ENCODE measurements around the gene TMEM14C. TPM values are rescaled to one million over a fixed set of nuclear protein-coding genes. Genes with fewer than 3 reads are reported as not detected.

TMEM14C gene
- polyA plus RNA-seq, 2 of the 4 experiments (the other 2 are of a cell fraction) = 152 to 230 TPM

DNA sequence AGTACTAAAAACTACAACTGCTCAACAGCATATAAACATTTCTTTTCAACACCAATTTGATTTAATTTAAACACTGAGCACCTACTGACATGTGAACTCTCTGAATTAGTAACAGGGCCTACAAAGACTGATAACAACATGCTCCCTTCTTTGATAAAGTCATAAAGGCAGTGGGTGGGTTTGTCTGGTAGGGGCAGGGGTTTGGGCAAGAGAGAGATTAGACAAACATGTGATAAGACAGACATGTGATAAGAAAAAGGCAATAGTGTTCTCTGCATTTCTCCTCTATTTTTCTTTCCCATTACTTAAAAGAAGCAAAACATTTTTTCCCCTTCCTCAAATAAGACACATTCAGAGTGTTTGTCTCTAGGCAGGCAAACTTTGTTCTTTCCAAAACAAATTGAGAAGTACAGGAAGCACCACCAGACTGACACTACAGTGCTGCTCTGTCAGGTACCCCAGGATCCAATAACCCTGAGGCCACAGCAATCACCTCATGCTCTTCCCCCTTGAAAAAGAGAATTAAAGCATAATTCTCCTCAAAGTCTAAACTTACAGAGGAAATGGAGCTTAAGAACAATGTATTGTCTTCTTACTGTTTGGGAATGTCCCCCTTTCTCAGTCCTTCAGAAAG, 40.4 kb upstream of the TMEM14C start:
- TF ChIP-seq, protein P1, sequence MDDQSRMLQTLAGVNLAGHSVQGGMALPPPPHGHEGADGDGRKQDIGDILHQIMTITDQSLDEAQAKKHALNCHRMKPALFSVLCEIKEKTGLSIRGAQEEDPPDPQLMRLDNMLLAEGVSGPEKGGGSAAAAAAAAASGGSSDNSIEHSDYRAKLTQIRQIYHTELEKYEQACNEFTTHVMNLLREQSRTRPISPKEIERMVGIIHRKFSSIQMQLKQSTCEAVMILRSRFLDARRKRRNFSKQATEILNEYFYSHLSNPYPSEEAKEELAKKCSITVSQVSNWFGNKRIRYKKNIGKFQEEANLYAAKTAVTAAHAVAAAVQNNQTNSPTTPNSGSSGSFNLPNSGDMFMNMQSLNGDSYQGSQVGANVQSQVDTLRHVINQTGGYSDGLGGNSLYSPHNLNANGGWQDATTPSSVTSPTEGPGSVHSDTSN (IDR thresholded peaks at IDR 0.05) = no peak
- TF ChIP-seq, protein P2, sequence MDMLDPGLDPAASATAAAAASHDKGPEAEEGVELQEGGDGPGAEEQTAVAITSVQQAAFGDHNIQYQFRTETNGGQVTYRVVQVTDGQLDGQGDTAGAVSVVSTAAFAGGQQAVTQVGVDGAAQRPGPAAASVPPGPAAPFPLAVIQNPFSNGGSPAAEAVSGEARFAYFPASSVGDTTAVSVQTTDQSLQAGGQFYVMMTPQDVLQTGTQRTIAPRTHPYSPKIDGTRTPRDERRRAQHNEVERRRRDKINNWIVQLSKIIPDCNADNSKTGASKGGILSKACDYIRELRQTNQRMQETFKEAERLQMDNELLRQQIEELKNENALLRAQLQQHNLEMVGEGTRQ (IDR thresholded peaks at IDR 0.05) = no peak
- TF ChIP-seq GATA3 (IDR thresholded peaks at IDR 0.05; ENCODE audit: borderline replicate concordance) (no peak), JUNB (IDR thresholded peaks at IDR 0.05) (no peak), EP300 (IDR thresholded peaks at IDR 0.05) (no peak), CHD2 (IDR thresholded peaks at IDR 0.05; ENCODE audit: low read length, partially characterized antibody) (no peak), FOSB (CRISPR knock-in tag; IDR thresholded peaks at IDR 0.05) (no peak), NPAS2 (CRISPR knock-in tag; IDR thresholded peaks at IDR 0.05; ENCODE audit: borderline replicate concordance) (no peak), FOSL2 (IDR thresholded peaks at IDR 0.05) (no peak), FOSL2 (CRISPR knock-in tag; IDR thresholded peaks at IDR 0.05) (no peak), POLR2A (IDR thresholded peaks at IDR 0.05; ENCODE audit: low read length) (no peak), CBX2 (IDR thresholded peaks at IDR 0.05; ENCODE audit: borderline replicate concordance, low read depth) (no peak), ZFP36 (IDR thresholded peaks at IDR 0.05; ENCODE audit: borderline replicate concordance, partially characterized antibody) (no peak)
- TF ChIP-seq, protein P3, sequence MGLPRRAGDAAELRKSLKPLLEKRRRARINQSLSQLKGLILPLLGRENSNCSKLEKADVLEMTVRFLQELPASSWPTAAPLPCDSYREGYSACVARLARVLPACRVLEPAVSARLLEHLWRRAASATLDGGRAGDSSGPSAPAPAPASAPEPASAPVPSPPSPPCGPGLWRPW (IDR thresholded peaks at IDR 0.05) = no peak
- TF ChIP-seq, protein P4, sequence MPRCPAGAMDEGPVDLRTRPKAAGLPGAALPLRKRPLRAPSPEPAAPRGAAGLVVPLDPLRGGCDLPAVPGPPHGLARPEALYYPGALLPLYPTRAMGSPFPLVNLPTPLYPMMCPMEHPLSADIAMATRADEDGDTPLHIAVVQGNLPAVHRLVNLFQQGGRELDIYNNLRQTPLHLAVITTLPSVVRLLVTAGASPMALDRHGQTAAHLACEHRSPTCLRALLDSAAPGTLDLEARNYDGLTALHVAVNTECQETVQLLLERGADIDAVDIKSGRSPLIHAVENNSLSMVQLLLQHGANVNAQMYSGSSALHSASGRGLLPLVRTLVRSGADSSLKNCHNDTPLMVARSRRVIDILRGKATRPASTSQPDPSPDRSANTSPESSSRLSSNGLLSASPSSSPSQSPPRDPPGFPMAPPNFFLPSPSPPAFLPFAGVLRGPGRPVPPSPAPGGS (IDR thresholded peaks at IDR 0.05) = no peak
- TF ChIP-seq, protein P5, sequence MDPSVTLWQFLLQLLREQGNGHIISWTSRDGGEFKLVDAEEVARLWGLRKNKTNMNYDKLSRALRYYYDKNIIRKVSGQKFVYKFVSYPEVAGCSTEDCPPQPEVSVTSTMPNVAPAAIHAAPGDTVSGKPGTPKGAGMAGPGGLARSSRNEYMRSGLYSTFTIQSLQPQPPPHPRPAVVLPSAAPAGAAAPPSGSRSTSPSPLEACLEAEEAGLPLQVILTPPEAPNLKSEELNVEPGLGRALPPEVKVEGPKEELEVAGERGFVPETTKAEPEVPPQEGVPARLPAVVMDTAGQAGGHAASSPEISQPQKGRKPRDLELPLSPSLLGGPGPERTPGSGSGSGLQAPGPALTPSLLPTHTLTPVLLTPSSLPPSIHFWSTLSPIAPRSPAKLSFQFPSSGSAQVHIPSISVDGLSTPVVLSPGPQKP (IDR thresholded peaks at IDR 0.05; ENCODE audit: low read depth, low read length) = no peak
- FAIRE-seq (no peak), DNase-seq (ENCODE audit: low read depth in 1 of 2, low spot score in 1 of 2) (no peak), ATAC-seq (no peak)
- ChIA-PET POLR2A (no interaction called here), CTCF (no interaction called here)
- Histone ChIP-seq H3K4me2 (no peak overlapping the region), H3K27ac (no peak overlapping the region), H3K4me1 (no peaks in the 10 kb centered on the region), H3K9me3 (no peaks in the 10 kb centered on the region), H3K4me3 (no peak overlapping the region)

DNA sequence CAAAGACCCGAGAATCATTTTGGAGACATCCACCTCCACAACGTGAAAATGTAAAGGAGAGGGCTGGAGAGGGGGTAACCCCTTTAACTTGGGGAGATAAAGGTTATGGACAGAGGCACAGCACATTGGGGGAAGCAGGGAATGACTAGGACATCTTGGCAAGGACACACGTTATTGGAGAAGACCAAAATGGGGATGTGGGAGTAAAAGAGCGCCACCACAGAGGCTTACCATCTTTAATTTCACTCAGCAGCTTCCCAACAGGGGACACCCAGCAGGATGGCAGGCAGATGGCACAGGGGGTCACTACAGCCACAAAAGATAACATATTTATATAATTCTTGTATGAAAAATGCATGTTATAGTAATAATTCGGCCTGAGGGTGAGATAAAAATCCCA, 38.3 kb upstream of the TMEM14C start:
- H3K4me3 ChIP-seq = no peak overlapping the region
- no peak for FAIRE-seq
- H3K9me3 ChIP-seq = no peaks in the 10 kb centered on the region
- H3K4me1 ChIP-seq = no peaks in the 10 kb centered on the region
- ATAC-seq = no peak
- TF ChIP-seq HOXA7 (CRISPR knock-in tag; IDR thresholded peaks at IDR 0.05) (no peak), TP53 (CRISPR knock-in tag; IDR thresholded peaks at IDR 0.05) (no peak), HOXB5 (CRISPR knock-in tag; IDR thresholded peaks at IDR 0.05) (no peak), PHF8 (IDR thresholded peaks at IDR 0.05; ENCODE audit: borderline replicate concordance, low read depth) (no peak), NFE2L2 (conservative IDR thresholded peaks at IDR 0.05; ENCODE audit: low read length) (no peak), CHD2 (IDR thresholded peaks at IDR 0.05; ENCODE audit: low read length, partially characterized antibody) (no peak)
- TF ChIP-seq, protein P4 (IDR thresholded peaks at IDR 0.05) = no peak
- TF ChIP-seq, protein P6, sequence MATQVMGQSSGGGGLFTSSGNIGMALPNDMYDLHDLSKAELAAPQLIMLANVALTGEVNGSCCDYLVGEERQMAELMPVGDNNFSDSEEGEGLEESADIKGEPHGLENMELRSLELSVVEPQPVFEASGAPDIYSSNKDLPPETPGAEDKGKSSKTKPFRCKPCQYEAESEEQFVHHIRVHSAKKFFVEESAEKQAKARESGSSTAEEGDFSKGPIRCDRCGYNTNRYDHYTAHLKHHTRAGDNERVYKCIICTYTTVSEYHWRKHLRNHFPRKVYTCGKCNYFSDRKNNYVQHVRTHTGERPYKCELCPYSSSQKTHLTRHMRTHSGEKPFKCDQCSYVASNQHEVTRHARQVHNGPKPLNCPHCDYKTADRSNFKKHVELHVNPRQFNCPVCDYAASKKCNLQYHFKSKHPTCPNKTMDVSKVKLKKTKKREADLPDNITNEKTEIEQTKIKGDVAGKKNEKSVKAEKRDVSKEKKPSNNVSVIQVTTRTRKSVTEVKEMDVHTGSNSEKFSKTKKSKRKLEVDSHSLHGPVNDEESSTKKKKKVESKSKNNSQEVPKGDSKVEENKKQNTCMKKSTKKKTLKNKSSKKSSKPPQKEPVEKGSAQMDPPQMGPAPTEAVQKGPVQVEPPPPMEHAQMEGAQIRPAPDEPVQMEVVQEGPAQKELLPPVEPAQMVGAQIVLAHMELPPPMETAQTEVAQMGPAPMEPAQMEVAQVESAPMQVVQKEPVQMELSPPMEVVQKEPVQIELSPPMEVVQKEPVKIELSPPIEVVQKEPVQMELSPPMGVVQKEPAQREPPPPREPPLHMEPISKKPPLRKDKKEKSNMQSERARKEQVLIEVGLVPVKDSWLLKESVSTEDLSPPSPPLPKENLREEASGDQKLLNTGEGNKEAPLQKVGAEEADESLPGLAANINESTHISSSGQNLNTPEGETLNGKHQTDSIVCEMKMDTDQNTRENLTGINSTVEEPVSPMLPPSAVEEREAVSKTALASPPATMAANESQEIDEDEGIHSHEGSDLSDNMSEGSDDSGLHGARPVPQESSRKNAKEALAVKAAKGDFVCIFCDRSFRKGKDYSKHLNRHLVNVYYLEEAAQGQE (IDR thresholded peaks at IDR 0.05) = no peak
- DNase-seq (ENCODE audit: low read depth in 1 of 2, low spot score in 1 of 2) = no peak
- ChIA-PET CTCF (no interaction called here), POLR2A (no interaction called here)
- 61% methylated on average over 5 of the region's 5 CpGs for WGBS (ENCODE audit: missing lambda C conversion rate)
- no peak overlapping the region for H3K4me2 ChIP-seq
- H3K27ac ChIP-seq = no peak overlapping the region

All from A549 (cell line).